SK-MEL-5 (cell line): ENCODE measurements around the gene RAX2. TPM values are rescaled to one million over a fixed set of nuclear protein-coding genes. Genes with fewer than 3 reads are reported as not detected.
"Not testable (repeated sequence)": the region's sequence is repeated elsewhere in the genome, so short reads cannot be mapped to it uniquely, and the experiment has no call there.

Experiments used
- DNase-seq: peaks from one replicate; pipeline ENCODE4 v3.0.0-alpha.2; 2016; ENCODE audit warnings: low read depth, low spot score
- in situ Hi-C: cut with HindIII; loops from 2 replicates; pipeline ENCODE4 v1.10.0; 2016; ENCODE audit warnings: low sequenced_read_pairs, high pct_unique_total_duplicates, low pct_unique_long_range_greater_than_20kb
- total RNA-seq: library from RNA; depleted of rRNA; stranded (reverse); fragments of >200 nt; shearing (Covaris generic); gene quantifications from 2 replicates; pipeline ENCODE4 v1.2.3, GENCODE V29; 2014

Gene RAX2
- total RNA-seq, 1 experiment from 2014 or later = not detected

- in situ Hi-C loops = no loop called here
Measured at GRCh38 chr19:3768748-3769099, 3.3 kb downstream of the RAX2 start.

GRCh38 chr19:3768015-3768747 lies 3.8 kb downstream of the RAX2 start:
- DNase-seq = no peak
- in situ Hi-C loops = no loop called here

More at GRCh38 chr19:3768748-3769099, 3.3 kb downstream of the RAX2 start:
- DNase-seq = no peak

GRCh38 chr19:3767050-3767449 lies 5.0 kb downstream of the RAX2 start:
- no peak for DNase-seq
- in situ Hi-C loops = no loop called here

DNA sequence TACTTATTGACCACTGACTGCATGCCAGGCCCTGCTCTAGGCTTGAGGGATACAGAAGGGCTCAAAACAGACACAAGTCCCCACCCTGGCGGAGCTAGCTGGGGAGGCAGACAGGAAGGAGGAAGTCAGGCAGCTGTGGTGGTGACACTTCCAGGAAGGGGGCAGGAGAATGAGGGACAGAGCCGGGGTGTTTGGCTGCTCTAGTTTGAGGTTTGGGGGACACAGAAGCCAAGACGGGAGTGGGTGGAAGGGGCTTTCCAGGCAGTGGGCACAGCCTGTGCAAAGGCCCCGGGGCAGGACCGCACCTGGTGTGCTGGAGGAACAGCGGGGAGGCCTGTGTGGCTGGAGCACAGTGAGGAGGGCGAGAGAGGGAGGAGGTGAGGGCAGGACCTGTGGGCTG lies 5.5 kb downstream of the RAX2 start:
- in situ Hi-C loops = no loop called here

DNA sequence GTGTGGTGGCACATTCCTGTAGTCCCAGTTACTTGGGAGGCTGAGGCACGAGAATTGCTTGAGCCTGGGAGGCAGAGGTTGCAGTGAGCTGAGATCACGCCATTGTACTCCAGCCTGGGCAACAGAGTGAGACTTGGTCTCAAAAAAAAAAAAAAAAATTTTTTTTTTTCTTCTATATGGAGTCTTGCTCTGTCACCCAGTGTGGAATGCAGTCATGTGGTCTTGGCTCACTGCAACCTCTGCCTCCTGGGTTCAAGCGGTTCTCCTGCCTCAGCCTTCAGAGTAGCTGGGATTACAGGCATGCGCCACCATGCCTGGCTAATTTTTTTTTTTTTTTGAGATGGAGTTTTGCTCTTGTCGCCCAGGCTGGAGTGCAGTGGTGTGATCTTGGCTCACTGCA lies 6.3 kb downstream of the RAX2 start:
- in situ Hi-C loops, DNase-seq: not testable (repeated sequence)

More for the DNA sequence above, 5.5 kb downstream of the RAX2 start:
- no peak for DNase-seq

DNA sequence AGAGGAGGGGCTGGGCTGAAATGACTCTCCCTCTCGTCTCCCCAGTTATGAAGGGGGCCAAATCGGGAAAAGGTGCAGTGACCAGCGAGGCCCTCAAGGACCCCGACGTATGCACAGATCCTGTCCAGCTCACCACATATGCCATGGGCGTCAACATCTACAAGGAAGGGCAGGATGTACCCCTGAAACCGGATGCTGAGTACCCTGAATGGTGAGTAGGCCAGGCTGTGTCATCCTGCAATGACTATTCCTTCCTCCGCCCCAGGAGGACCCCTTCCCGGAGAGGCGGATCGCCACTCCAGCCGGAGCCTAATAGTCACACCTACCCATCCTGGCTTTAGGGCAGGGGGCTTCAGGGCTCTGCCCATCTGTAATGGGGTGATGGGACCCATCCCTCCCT lies 6.9 kb downstream of the RAX2 start:
- in situ Hi-C loops = no loop called here

GRCh38 chr19:3762501-3763459 lies 9.2 kb downstream of the RAX2 start, which contains the start of gene MRPL54:
Gene MRPL54 (plus strand): TSS chr19:3762682. CDS start chr19:3762701, 19 bp downstream.
- in situ Hi-C loops = no loop called here
- DNase-seq = peak; percentile 97

More for the DNA sequence above, 6.9 kb downstream of the RAX2 start:
- DNase-seq = no peak

GRCh38 chr19:3762130-3762473 lies 9.9 kb downstream of the RAX2 start:
- in situ Hi-C loops = no loop called here
- DNase-seq = no peak

- peak; percentile 88 for DNase-seq
- in situ Hi-C loops = no loop called here
Measured at GRCh38 chr19:3761382-3762129, 10.5 kb downstream of the RAX2 start, which contains the start of gene APBA3. Gene APBA3 (minus strand): TSS chr19:3761692. CDS start chr19:3760264, 1,428 bp downstream.

- DNase-seq = no peak
Measured at GRCh38 chr19:3760871-3761361, 11.1 kb downstream of the RAX2 start.

DNA sequence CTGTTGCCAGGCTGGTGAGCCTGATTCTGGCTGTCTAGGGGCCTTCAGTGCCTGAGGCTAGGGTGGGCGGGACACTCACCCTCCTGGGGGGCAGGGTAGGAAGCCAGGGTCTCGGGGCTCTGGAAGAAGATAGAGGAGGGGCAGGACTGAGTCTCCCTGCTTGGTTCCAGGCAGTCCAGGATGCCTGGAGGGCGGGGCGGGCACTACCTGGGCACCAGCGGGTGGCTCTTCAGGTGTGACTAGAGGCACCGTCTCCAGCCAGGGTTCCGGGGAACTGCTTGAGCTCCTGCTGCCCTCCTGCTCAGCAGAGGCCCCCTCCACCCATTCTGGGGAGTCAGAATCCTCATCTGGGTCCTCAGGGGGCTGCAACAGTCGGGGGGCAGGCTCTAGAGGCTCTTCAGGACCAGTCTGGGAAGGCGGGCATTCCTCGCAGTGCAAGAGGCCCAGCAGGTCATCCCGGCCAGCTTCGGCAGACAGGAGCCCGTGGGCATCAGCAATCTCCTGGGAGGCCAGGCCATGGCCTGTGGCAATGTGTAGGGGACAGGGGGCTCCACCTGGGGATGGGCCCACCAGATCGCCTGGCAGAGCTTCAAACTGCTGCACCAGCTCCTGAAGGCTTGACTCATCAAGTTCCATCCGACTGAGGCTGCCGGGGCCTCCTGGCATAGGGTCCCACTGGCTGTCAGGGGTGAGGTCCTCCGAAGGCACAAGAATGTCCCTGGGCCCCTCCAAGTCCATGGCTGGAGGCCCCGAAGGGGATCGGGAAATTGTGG lies 12.4 kb downstream of the RAX2 start:
- in situ Hi-C loops = no loop called here

More at GRCh38 chr19:3760871-3761361, 11.1 kb downstream of the RAX2 start:
- in situ Hi-C loops = no loop called here

GRCh38 chr19:3758297-3758696 lies 13.7 kb downstream of the RAX2 start:
- DNase-seq, in situ Hi-C loops: not testable (repeated sequence)

More for the DNA sequence above, 12.4 kb downstream of the RAX2 start:
- DNase-seq = no peak

GRCh38 chr19:3757705-3758104 lies 14.3 kb downstream of the RAX2 start:
- in situ Hi-C loops, DNase-seq: not testable (repeated sequence)

GRCh38 chr19:3753631-3754410 lies 18.2 kb downstream of the RAX2 start:
- in situ Hi-C loops = no loop called here
- no peak for DNase-seq

- DNase-seq = no peak
- in situ Hi-C loops = no loop called here
Measured at GRCh38 chr19:3752492-3752891, 19.5 kb downstream of the RAX2 start.

DNA sequence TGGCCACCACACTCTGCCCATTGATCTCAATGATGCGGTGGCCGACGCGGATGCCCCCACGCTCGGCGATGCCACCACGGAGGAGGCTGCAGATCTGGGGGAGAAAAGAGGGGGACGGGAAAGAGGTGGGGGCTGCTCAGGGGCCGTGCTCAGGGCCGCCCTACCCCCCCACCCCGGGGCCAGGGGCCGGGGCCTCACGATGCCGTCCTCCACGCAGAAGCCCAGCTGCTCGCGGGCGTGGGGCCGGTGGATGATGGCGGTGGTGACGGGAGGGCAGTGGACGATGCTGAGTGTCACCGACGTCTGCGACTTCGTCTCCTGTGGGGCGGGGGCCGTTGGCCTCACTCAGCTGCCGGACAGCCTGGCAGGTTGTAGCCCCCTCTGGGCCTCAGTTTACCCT lies 20.8 kb downstream of the RAX2 start:
- DNase-seq = no peak
- in situ Hi-C loops = no loop called here
